BE2C (cell line): ENCODE results near the gene UGT1A6. TPM values are rescaled to one million over a fixed set of nuclear protein-coding genes. Genes with fewer than 3 reads are reported as not detected.
"Not testable (repeated sequence)": the region's sequence is repeated elsewhere in the genome, so short reads cannot be mapped to it uniquely, and the experiment has no call there.

ENCODE experiments used
- DNase-seq: peaks from one replicate; pipeline ENCODE4 v3.0.0-alpha.2; 2020
- H3K27me3 ChIP-seq: fragments of 250-450 bp; sonication (Bioruptor Pico); 2 replicates; pipeline ENCODE4 v1.5.1; 2020; ENCODE audit warnings: mild to moderate bottlenecking
- H3K36me3 ChIP-seq: fragments of 250-450 bp; sonication (Bioruptor Pico); 2 replicates; pipeline ENCODE4 v1.5.1; 2020; ENCODE audit warnings: mild to moderate bottlenecking
- H3K4me1 ChIP-seq: fragments of 250-450 bp; sonication (Bioruptor Pico); 2 replicates; pipeline ENCODE4 v1.5.1; 2020
- H3K4me3 ChIP-seq: 2 replicates; pipeline ENCODE4 v1.5.1; 2011; ENCODE audit warnings: low read depth, low read length
- H3K9me3 ChIP-seq: fragments of 250-450 bp; sonication (Bioruptor Pico); 2 replicates; pipeline ENCODE4 v1.5.1; 2020
- polyA plus RNA-seq: library from polyadenylated mRNA; unstranded; fragments of >200 nt; gene quantifications from one replicate; pipeline ENCODE4 v1.2.1, GENCODE V29; 2012; ENCODE audit warnings: low read depth, missing spikeins; ENCODE audit not compliant: insufficient read length, insufficient read depth
- TF ChIP-seq, protein P1 (sequence below): IDR thresholded peaks from 2 replicates; pipeline ENCODE4 v1.5.1; 2012; ENCODE audit warnings: mild to moderate bottlenecking, low read depth, low read length

Gene UGT1A6
- not detected for polyA plus RNA-seq

DNA sequence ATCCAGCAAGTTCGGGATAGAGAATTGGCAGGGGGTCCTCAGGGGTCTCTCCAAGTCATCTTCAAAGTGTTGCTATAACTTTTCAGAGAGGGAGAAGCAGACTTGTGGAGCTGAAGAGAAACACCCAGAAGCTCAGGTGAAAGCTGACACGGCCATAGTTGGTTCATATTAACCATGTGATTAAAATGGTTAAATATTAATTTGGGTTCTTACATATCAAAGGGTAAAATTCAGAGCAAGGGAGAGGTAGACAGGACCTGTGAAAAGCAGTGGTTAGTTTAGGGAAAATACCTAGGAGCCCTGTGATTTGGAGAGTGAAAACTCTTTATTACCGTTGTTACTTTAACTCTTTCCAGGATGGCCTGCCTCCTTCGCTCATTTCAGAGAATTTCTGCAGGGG is at the start of gene UGT1A6:
Gene UGT1A6 (plus strand): TSS at position 243 of the 400 bp plus-strand sequence. CDS start 115 bp downstream, at position 358.
- Histone ChIP-seq H3K4me3 (no peak within 1 kb of the TSS), H3K4me1 (no peaks in the 10 kb centered on the region), H3K27me3 (no peaks in the 10 kb centered on the region), H3K36me3 (no peaks in the 10 kb centered on the region), H3K9me3 (no peaks in the 10 kb centered on the region)
- TF ChIP-seq, protein P1, sequence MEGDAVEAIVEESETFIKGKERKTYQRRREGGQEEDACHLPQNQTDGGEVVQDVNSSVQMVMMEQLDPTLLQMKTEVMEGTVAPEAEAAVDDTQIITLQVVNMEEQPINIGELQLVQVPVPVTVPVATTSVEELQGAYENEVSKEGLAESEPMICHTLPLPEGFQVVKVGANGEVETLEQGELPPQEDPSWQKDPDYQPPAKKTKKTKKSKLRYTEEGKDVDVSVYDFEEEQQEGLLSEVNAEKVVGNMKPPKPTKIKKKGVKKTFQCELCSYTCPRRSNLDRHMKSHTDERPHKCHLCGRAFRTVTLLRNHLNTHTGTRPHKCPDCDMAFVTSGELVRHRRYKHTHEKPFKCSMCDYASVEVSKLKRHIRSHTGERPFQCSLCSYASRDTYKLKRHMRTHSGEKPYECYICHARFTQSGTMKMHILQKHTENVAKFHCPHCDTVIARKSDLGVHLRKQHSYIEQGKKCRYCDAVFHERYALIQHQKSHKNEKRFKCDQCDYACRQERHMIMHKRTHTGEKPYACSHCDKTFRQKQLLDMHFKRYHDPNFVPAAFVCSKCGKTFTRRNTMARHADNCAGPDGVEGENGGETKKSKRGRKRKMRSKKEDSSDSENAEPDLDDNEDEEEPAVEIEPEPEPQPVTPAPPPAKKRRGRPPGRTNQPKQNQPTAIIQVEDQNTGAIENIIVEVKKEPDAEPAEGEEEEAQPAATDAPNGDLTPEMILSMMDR, result no peak
- no peak for DNase-seq

DNA sequence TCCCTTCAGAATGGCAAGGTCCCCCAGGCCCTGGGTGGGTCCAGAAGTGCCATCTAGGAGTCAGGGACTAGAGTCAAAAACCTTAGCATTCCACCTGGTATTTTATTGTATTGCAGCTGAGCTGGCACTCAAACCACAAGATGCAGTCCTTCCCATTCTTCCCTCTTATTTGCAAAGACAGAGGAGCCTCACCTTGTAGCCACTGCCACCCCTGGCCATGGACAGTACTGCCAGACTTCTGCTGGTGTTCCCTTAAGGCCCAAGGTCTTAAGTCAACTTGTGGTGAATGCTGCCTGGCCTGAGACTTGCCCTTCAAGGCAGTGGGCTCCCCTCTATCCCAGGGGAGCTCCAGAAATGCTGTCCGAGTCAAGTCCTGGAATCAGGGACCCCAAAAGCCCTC is 49.6 kb upstream of the UGT1A6 start:
- peak; percentile 13 for DNase-seq
- H3K36me3 ChIP-seq, result no peaks in the 10 kb centered on the region
- TF ChIP-seq, protein P1, result peak; percentile 29
- no peaks in the 10 kb centered on the region for H3K9me3 ChIP-seq
- H3K4me1 ChIP-seq, result no peaks in the 10 kb centered on the region
- no peaks in the 10 kb centered on the region; the same call in 1 of the 2 replicates for H3K27me3 ChIP-seq
- H3K4me3 ChIP-seq, result no peak overlapping the region

DNA sequence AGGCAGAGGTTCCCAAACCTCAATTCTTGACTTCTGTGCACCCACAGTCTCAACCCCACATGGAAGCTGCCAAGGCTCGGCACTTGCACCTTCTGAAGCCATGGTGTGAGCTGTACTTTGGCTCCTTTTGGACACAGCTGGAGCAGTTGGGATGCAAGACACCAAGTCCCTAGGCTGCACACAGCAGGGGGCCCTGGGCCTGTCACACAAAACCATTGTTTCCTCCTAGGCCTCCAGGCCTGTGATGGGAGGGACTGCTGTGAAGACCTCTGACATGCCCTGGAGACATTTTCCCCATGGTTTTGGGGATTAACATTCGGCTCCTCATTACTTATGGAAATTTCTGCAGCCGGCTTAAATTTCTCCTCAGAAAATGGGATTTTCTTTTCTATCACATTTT is 46.7 kb upstream of the UGT1A6 start:
- H3K36me3 ChIP-seq, H3K4me3 ChIP-seq, DNase-seq, H3K27me3 ChIP-seq, H3K4me1 ChIP-seq, H3K9me3 ChIP-seq: not testable (repeated sequence)

DNA sequence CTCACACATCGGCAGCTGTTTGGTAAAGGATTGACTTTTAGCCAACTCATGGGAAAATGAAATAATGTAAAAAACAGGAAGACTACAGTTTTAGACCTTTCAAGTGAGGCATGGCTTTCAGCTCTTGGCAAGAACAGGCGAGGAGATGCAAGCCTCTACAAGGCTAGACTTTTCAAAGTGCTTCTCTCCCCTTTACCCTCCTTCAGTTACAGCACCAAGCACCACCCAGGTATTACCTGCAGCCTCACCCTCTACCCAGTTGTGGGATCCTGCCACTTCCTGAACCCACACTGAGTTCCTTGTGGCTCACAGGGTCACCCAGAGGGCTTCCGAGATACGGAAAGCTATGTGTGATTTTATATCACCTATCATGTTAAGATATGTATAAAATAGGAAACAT is 41.7 kb upstream of the UGT1A6 start:
- Histone ChIP-seq H3K4me3 (no peak overlapping the region), H3K27me3 (no peaks in the 10 kb centered on the region; the same call in 1 of the 2 replicates), H3K9me3 (no peaks in the 10 kb centered on the region), H3K4me1 (no peaks in the 10 kb centered on the region), H3K36me3 (no peaks in the 10 kb centered on the region)
- no peak for DNase-seq
- TF ChIP-seq, protein P1, result no peak

DNA sequence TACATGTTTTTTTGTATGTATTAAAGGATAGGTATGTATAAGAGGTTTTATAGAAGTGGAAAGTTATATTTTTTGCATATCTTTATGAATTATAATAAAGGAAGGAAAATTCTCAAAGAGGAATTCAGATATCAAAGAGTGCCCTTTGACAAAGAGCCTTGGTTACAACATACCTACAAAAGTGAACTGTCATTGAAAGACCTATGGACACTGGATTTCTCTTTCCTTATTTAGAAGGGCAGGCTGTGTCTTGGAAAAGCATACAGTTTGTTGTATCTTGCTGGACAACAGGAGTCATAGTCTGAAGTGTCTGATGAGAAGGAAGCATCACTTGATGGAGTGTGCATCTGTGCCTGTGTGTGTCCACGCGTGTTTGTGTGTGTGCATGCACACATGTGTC is 41.3 kb upstream of the UGT1A6 start:
- no peak for DNase-seq
- no peaks in the 10 kb centered on the region for H3K4me1 ChIP-seq
- no peaks in the 10 kb centered on the region for H3K36me3 ChIP-seq
- H3K4me3 ChIP-seq, result no peak overlapping the region
- no peaks in the 10 kb centered on the region for H3K9me3 ChIP-seq
- no peaks in the 10 kb centered on the region; the same call in 1 of the 2 replicates for H3K27me3 ChIP-seq
- TF ChIP-seq, protein P1, result no peak

DNA sequence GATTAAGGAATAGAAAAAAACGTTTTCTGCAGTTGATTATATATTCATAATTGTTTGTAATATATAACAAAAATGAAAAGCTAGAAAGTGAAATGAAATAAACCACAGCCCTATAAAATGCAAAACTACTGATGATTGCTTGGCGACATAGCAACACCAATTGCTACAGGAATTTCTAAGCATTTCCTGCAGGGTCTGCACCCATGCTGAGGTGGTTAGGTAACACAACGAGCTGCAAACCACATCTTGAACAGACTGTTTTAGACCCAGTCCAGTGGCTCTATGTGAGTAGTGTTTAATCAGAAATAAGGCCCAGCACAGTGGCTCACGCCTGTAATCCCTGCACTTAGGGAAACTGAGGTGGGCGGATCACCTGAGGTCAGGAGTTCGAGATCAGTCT is 38.2 kb upstream of the UGT1A6 start:
- Histone ChIP-seq H3K4me3 (no peak overlapping the region), H3K9me3 (no peaks in the 10 kb centered on the region), H3K4me1 (no peaks in the 10 kb centered on the region), H3K36me3 (no peaks in the 10 kb centered on the region), H3K27me3 (peaks cover 8% of the 10 kb centered on the region; the same call in 1 of the 2 replicates)
- TF ChIP-seq, protein P1, result no peak
- DNase-seq, result no peak

DNA sequence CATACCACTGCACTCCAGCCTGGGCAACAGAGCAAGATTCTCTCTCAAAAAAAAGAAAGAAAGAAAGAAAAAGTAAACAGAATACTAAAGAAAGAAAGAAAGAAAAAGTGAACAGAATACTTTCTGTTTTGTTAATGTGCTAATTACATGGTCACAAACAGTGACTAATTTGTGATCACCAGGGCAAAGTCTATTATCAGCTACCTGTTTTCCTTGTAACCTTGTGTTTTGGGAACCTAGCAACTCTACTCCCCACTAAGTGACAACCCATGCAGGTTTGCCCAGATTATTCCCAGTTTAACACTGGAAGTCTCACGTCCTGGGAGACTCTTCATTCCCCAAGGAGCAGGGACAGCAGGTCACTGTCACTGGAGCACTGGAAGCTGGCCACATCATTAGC is 37.6 kb upstream of the UGT1A6 start:
- TF ChIP-seq, protein P1, result no peak
- H3K9me3 ChIP-seq, result no peaks in the 10 kb centered on the region
- H3K27me3 ChIP-seq, result peaks cover 11% of the 10 kb centered on the region; the same call in 1 of the 2 replicates
- H3K4me1 ChIP-seq, result no peaks in the 10 kb centered on the region
- no peak overlapping the region for H3K4me3 ChIP-seq
- no peak for DNase-seq
- no peaks in the 10 kb centered on the region for H3K36me3 ChIP-seq

DNA sequence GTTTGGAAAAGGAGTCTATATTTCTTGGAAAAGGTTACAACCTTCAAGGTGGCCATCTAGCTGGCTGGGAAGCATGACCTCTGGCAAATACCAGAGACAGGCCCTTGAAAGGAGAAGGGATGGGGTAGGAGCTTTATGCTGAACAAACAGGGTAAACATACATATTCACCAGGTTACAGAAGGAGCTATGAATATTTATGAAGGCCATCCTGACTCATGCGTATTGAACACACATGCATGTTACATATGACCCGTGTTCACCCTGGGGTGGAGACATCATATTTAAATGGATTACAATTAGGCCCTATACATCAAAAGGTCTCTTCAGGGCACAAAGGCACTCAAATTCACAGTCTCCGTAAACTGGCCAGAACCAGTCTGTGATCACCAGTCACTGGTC is 36.7 kb upstream of the UGT1A6 start:
- H3K9me3 ChIP-seq, H3K4me3 ChIP-seq, H3K4me1 ChIP-seq, DNase-seq, H3K36me3 ChIP-seq: not testable (repeated sequence)
- peaks cover 11% of the 10 kb centered on the region; the same call in 1 of the 2 replicates for H3K27me3 ChIP-seq
